DOHH2 (cell line): ENCODE data around the gene VAT1.

ENCODE experiments used
- EZH2phosphoT487 ChIP-seq: fragments of 200-600 bp; sonication (generic); IDR thresholded peaks from 2 replicates; pipeline ENCODE4 v1.6.1; 2017; ENCODE audit warnings: borderline replicate concordance, mild to moderate bottlenecking, antibody characterized with exemption, low read length, moderate library complexity, mixed read lengths
- TF ChIP-seq, protein P1 (sequence below): fragments of 200-600 bp; sonication (generic); IDR thresholded peaks from one replicate; pipeline ENCODE4 v1.5.1; 2014; ENCODE audit warnings: antibody characterized with exemption, mild to moderate bottlenecking, low read depth, low read length; ENCODE audit not compliant: poor library complexity, severe bottlenecking

DNA sequence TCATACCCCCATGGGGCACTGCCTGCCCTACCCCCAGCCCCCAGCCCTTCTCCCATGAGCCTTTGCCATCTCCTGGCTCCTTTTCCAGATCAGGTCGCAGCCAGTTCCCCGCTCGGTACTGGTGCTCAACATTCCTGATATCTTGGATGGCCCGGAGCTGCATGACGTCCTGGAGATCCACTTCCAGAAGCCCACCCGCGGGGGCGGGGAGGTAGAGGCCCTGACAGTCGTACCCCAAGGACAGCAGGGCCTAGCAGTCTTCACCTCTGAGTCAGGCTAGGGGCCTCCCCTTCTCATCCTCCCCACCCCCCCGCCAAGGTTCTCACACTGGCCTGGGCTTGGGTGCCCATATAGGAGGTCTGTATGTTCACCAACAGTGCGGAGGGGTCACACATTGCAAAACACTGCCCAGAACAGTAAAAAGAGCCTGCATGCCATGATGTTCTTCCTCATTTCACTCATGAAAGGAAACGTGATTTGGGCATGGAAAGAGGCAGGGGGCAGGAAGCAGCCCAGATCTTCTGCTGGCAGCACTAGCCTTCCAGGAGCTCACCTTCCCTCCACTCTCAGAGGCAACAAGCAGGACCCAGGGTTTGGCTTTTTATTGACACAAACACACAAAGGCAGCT lies 8.1 kb downstream of the VAT1 start:
- TF ChIP-seq, protein P1, sequence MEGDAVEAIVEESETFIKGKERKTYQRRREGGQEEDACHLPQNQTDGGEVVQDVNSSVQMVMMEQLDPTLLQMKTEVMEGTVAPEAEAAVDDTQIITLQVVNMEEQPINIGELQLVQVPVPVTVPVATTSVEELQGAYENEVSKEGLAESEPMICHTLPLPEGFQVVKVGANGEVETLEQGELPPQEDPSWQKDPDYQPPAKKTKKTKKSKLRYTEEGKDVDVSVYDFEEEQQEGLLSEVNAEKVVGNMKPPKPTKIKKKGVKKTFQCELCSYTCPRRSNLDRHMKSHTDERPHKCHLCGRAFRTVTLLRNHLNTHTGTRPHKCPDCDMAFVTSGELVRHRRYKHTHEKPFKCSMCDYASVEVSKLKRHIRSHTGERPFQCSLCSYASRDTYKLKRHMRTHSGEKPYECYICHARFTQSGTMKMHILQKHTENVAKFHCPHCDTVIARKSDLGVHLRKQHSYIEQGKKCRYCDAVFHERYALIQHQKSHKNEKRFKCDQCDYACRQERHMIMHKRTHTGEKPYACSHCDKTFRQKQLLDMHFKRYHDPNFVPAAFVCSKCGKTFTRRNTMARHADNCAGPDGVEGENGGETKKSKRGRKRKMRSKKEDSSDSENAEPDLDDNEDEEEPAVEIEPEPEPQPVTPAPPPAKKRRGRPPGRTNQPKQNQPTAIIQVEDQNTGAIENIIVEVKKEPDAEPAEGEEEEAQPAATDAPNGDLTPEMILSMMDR, result no peak
- TF ChIP-seq EZH2phosphoT487, result no peak
